HG03342 (cell line): ENCODE results near the gene SORL1.

Experiments
- ATAC-seq: cut with Tn5 transposase; IDR thresholded peaks from one replicate; pipeline ENCODE4 v1.9.1; 2021; ENCODE audit warnings: mild to moderate bottlenecking, moderate library complexity; ENCODE audit not compliant: unreplicated experiment

The SORL1 gene

DNA sequence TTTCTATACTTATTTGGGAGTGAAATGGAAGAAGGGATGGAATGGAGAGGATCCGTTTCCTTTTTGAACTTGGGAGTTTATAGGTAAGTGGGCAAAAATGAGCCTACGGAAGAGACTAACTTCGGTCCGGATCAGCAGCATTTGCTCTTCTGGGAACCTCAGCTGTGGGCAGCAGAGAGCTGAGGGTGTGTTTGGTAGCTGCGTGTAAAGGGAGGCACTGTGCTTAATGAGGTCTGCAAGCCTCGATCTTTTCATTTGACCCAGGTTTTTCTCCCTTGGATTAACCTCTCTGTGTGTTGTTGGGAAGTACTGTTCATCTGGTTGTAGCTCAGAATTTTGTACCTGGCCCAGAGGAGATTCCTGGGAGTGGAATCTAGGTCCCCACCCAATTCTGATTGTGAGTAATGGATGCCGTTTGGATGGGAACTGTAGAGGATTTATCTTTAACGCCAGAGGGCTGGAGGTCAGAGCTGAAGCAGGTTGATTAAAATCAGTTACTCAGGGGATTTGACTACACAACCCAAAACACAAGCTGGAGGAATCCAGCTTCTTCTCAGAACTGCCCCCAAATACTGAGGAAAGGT lies 202.2 kb downstream of the SORL1 start:
- ATAC-seq: no peak

DNA sequence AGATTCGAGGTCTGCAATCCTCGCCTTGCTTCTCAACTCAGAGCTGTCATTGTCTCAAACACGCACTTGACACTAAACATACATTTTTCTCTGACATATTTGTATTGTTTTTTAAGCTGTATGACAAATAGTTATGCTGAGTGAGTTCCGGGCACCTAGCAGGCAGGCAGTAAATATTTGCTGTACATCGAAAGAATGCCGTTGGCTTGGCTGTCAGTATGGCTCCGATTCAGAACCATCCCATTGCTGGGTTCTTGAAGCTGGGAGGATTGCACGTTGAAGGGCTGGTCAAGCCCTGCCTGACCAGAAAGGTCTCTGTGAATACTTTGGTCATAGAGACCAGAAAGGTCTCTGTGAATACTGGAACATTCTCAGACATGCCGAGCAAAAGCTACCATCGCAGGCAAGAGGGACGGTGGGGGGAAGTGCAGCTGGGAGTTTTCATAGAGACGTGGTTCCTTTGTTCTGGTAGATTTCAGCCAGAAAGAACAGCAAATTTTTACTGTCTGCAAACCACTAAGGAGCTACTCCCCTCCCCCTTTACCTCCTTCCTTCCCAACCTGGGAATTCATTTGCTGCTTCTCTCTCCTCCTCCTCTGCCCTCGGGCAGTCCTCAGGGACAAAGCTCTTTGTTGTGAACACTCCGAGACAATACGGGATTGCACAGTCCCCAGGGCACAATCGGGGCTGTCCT lies 202.9 kb downstream of the SORL1 start:
- no peak for ATAC-seq

DNA sequence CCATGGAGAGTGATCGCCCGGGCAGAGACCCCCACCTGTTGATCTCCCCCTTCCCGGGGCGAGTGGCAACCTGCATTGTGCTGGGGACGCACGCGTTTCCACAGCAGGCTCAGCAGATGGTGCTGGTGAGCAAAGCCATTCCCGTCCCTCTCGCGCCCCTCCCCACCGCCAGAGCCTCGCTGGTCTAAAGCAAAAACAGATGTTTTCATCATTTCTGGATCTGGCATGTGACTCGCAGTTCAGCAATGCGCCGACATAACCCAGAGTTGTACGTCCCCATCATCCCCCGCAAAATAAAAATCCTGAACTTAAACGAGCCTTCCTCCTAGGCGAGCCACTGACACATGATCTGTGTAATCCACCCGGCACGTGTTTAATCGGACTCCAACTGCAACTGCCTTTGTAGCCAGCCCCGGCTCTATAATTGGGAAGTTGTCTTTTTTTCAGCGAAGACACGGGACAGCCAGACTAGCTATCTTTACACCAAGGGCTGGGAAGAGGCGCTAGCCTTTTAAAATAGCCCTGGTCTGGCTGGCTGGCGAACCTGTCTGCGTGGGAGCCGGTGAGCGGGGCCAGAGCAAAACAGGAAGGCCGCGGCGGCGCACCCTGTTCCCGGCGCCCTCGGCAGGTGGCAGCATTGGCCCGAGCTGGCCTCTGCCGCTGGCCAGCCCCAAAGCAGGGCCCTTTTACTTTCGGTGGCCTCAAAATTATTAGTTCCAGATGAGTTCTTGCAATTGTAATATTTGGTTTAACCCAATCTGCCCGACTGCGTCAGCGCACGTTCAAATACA lies 203.6 kb downstream of the SORL1 start:
- peak; percentile 86 for ATAC-seq

DNA sequence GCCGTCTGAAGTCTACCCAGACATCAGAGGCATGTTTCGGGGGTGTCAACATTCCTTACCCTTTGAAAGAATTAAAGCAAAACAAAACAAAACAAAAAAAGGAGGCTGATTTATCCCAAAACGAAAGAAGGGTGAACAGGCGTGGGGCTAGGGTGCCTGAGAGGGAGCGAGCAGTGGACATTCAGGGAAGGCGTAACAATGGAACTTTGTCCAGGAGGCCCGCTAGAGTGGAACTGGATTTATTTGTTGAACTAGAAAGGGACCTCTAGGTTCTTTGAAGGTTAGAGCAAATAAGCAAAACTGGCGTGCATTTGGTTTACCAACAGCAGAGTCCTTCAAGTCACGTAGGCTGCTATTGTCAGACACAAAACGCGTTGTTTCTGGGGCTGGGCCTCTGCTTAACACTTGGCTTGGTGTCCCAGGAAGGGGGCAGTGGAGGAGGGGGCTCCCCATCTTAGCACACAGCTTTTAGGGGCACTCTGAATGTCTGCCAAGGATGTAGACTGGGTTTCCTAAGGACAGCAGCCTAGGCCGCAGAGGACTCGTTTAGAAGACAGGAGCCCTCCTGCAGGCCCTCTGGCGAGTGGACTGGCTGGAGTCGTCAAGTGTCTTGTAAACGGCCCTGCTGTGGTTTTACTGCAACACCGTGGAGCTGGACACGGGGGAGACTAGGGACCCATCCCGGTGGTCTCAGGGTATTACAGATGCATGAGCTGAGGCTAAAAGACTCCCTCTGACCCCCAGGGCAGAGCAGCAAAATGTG lies 204.4 kb downstream of the SORL1 start:
- no peak for ATAC-seq

DNA sequence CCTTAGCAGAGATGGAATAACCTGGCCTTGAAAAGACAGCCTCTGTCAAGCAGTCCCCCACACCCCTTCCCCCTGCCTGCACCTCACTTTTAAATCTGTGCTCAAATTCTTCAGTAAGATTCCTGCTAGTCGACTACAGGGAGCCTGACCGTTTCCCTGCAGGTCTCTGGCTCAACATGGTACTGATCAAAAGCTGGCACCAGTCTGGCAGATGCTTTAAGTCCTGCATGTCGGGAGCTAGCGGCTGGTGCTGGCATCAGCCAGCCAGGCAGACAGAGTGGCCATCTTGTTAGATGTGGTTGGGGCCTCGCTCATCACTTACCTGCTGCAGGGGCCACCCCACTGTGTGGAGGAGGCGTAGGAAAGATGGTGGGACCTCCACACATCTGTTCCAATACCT lies 205.0 kb downstream of the SORL1 start:
- ATAC-seq: no peak

DNA sequence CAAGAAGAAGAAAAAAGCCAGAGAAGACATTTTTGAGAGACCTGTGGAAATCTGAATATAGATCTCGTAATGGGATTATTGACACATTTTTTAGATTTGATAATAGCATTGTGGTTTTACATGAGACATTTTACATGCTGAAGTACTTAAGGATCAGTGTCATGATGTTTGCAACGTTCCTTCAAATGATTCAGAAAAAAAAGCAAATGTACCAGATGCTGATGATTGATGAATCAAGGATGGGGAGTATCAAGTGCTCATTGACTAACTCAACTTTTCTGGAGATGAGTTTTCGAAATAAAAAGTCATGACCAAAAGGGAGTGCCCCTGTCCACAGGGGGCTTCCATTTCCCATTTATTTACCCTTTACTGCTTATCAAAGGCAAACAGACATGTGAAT lies 207.7 kb downstream of the SORL1 start:
- ATAC-seq: no peak

DNA sequence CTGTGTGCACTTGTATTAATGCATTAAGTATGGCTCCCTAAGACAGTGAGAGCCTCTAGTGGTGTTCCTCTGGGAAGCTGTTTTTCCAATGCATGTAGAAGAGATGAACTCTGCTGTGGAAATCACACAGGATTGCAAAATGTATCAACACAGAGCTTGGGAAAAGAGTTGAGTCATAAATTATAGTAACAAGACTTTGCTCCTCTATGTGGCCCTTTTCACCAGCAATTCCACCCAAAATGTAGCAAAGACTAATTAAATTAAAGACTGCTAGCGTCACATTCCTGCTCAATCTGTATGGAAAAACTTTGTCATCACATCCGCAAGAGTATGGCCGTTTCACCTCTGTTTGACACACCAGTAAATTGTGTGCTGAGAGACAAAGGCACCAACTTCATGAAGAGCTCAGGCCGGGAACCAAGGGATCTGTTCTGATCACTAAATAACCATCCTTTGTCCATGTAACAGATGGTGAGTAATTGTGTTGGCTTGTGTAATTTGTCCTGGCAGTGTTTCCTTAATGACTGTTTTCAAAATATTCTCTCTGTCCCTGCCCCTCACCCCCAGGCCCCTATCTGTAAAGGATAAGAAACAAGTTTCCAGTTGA lies 209.9 kb downstream of the SORL1 start:
- no peak for ATAC-seq

DNA sequence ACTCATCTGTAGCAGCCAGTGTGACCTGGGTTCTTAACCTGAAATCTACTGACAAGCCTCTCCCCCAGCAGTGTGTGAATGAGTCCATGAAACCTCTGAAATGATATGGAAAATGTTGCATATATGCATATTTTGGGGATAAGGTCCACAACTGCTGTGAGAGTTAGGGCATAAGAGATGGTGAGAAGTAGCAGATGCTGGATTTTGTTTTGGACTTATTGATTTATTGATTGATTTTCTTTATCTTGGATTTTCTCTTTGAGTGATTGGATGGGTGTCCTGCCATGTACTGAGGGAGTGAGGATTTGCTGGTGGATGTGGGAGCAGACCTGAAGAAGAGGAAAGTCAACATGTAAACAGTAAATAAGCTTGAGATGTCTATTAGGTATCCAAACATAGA lies 212.0 kb downstream of the SORL1 start:
- no peak for ATAC-seq

DNA sequence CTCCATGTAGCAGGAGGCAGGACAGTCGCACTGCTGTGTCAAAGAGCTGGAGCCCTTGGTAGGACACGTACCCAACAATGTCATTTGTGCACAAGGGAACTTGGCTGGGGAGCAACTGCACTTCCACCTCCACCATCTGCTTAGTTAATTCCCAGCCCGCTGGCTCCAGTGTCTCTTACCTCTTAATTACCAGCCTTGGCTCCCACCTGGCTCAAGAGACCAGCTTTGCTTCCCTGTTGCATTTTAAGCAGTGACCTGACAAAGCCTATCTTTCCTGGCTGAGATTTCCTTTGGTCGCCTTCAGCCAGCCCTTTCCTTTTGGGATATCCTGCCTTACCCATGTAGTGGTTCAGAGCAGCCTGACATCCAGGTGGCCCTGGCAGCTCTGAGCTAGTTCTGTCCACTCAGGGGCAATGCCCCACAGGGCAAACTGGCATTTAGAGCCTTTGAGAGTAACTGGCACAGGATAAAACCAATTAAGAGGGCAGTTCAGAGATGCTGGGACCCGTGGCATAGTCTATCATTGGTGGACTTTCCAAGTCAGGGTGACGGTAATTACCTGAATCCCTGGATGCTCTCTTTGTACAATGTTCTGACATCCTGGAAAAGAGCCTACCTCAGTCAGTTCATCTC lies 213.2 kb downstream of the SORL1 start:
- no peak for ATAC-seq

DNA sequence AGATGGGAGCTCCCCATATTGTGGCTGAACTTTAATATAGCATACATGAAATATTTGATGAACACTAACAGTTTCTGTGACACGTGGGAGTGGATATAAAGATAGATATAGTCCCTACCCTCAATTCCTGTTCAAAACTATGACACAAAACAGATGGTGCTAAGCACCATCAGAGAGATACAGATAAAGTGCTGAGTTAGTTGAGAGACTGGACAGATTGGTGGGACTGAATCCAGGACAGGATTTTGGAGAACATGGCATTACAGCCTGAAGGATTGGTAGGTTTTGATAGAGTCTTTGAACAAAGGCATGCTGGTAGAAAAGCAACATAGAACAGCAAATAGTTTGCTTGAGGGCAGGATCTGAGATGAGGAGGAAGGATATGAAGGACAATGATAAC lies 215.7 kb downstream of the SORL1 start:
- no peak for ATAC-seq

DNA sequence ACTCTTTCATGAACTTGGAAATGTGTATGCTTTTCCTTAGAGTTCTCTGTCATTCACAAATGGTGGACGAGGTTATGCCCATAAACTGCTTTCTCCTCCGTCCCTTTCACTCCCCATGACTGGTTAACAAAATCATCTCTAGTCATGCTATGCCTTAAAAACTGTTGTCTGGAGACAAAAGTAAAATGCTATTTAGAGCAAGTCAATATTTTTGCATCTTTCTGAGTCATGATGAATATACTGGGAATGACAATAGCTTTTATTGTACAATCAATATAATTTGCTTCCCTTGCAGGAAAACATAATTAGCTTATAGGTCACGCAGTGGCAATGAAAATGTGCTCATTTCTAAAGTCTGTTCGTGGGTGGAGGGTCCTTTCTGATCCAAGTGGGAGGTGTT lies 217.3 kb downstream of the SORL1 start:
- no peak for ATAC-seq

DNA sequence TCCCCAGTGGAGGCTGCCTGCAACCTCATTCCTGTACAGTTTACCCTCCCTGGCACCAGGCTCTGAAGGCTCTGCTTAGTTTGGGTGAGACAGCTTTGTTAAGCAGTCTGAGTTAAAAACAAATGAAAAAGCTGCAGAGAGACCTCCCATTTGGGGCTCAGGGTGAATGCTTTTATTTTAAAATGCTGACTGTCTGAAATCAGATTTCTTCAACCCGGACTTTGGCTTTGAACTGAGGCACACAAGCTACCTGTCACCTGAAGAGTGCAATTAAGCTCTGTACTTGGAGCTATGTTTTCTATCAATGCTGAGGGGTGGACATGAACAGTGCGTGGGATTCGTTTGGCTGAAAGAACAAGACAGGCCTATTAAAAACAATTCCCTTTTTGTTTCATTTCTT lies 218.2 kb downstream of the SORL1 start:
- ATAC-seq: no peak

DNA sequence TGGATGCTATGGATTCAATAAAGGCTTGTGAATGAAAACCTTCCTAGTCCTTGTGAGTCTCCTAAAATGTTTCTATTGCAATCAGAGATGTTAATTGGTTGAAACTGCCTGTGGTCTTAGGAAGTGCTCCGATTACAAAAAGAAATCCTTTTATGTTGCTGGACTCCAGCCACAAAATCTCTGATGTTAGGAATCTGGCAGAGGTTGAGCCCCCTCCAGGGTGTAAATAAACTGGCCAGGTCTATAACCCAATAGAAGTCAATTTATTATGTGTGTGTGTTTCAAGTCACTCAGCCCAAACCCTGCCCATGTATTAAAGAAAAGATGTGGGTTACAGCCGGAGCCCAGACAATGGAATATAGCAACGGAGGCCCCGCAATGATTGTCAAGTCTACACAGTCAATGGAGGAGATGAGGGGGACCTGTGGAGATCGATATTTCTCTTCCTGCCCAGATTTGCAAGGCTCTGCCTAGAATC lies 218.7 kb downstream of the SORL1 start:
- no peak for ATAC-seq

DNA sequence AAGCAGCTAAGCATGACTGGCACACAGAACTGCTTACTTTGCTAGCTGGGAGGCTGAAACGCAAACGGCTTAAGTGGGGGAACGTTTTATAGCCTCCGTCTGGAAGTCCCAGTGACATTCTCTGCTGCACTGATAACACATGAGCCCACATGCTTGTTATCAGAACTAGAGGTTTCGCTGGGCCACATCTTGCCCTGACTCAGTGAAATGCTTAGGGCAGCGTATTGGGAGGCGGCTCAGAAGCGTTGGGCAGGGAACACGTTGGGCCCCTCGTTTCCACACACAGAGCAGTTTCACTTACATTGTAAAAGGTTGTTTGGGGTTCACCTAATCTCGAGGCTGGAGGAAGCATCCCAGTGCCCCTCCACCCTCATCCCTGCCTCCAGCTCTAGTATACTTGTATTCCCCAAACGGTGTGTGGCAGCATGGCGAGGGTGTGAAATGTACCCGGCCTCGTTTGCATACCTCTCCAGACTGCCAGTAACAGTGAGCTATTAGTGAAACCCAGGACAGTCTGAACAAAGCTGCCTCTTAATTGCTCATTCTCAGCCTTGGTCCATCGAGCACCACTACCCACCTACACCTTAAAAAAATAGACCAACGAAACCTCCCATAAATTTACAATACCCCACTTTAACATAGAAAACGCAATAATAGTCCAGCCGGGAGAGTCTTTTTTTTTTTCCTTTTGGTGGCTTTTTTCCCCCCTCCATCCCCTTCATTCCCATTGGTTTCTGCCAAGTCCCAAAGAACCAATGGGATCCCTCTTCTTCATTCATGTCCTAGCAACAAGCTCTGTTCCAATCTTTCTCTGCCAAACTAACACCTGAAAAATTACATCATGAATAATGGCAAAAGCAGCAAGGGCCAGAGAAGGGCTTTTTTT lies 219.4 kb downstream of the SORL1 start:
- no peak for ATAC-seq

DNA sequence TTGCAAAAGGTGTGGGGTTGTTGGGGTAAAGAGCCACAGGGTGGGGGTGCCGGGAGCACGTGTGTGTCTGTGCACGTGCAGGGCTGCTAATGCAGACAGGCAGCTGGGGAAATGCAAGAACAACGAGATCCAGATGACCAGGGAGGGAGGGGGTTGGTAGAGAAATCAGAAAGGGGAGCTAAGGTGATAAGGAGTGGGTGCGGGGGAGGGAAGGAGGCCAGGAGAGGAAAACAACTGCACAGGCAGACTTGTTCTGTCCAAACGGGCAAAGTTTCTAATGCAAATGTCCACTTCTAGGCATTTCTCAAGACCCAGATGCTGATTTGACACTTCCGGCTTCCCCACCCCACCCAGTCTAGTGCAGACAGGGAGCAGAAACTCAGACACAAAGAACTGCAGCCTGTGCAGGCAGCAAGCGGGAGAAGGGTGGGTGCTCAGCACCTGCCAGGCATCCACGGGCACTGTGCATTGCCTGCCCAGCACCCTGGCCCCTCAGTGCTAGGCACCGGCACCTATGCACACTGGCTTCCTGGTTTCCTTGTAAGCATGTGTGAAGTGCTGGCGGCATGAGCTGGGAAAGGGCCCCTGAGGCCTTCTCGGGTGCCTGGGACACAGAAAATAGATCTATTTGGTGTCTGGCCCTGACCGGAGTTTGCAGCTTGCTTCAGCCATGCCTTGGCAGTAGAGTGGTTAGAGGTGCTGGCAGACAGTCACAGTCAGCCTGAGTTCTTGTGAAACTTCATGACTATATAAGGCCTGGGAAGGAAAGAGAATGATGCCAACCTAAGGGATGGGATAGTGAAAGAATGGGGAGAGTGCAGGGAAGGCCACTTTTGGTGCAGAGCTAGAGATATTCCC lies 220.7 kb downstream of the SORL1 start:
- no peak for ATAC-seq

DNA sequence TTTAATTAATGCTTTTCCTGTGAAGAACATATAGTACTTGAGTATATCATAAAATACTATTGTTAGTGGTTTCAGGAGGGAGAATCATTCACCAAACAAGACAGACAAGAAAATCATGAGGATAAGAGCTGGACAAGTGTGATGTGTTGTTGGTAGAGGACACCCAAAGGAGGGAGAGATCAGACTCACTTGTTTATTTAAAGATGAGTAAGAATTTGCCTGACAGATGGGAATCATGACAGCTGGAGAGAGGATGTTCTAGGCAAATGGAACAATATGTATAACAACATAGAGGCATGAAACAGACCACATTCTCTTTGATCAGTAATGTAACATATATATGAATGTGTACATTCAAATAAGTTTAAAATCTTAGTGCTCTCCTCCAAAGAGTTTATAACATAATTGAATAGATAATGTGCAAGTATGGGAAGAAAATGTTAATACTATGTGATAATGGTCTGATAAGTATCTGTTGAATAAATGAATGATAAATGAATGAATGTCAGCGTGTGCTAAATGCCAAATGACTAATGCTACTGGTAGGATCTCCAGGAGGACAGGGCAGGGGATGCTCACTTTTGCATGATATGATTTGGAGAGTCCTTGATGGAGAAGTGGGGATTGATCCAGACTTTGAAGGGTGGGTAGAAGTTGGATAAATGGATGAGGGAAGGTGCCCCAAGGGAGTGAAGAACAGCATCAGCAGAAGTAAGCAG lies 229.6 kb downstream of the SORL1 start:
- ATAC-seq: no peak
